Mammary epithelial cell (primary cell): ENCODE data around the gene MATN1.

Experiments
- EZH2 ChIP-seq: IDR thresholded peaks from 2 replicates; pipeline ENCODE4 v1.6.1; 2012; ENCODE audit warnings: low read length, inconsistent platforms, borderline replicate concordance
- TF ChIP-seq, protein P1 (sequence below), 2 donors: IDR thresholded peaks in 1 of 2; conservative IDR thresholded peaks in 1 of 2; 2 replicates each; pipeline ENCODE4 v1.5.1; 2011 to 2012; ENCODE audit warnings: inconsistent platforms in 2 of 2, low read length in 2 of 2, mild to moderate bottlenecking in 2 of 2, control low read depth in 1 of 2, low read depth in 1 of 2; ENCODE audit not compliant: insufficient read depth in 1 of 2; ENCODE audit errors: extremely low read depth in 1 of 2

DNA sequence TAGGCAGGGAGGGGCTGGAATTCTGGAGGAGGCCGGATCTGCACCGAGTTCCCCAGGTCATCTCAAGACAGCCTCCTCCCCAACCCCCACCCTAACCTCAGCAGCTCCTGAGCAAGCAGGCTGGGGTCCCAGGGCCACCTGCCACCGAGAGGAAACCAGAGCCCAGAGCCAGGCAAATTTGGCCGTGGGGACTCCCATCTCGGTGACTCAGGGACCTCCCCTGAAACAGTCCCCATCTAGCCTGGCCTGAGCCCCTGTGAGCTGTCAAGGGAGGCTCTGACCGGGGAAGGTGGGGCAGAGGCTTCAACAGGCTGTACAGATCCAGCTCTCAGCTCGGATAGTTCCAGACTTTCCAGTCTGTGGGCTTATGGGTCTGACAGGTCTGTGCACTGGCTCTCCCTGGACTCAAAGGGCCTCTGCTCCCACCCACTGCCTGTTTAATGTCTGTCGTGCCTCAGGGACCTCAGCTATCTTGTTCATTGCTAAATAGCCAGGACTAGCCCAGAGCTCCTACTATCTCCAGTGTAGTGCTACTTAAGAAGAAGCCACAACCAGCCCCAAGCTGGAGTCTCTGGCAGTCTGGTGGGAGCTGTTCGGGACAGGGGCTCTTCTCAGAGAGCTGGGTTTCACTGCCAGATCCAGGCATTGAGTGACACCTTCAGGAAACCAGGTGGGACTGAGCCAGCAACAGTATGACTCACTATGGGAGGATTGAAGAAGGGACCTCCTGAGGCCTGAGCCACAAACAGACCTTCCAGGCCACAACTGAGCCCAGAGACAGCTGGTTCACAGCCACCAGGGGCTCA is 25.6 kb downstream of the MATN1 start:
- TF ChIP-seq, protein P1, sequence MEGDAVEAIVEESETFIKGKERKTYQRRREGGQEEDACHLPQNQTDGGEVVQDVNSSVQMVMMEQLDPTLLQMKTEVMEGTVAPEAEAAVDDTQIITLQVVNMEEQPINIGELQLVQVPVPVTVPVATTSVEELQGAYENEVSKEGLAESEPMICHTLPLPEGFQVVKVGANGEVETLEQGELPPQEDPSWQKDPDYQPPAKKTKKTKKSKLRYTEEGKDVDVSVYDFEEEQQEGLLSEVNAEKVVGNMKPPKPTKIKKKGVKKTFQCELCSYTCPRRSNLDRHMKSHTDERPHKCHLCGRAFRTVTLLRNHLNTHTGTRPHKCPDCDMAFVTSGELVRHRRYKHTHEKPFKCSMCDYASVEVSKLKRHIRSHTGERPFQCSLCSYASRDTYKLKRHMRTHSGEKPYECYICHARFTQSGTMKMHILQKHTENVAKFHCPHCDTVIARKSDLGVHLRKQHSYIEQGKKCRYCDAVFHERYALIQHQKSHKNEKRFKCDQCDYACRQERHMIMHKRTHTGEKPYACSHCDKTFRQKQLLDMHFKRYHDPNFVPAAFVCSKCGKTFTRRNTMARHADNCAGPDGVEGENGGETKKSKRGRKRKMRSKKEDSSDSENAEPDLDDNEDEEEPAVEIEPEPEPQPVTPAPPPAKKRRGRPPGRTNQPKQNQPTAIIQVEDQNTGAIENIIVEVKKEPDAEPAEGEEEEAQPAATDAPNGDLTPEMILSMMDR (conservative IDR thresholded peaks at IDR 0.05 in 1 of 2, IDR thresholded peaks at IDR 0.05 in 1 of 2; ENCODE audit: extremely low read depth in 1 of 2, insufficient read depth in 1 of 2, low read depth in 1 of 2, low read length in 2 of 2), result peak; percentile 41 to 42
- no peak for TF ChIP-seq EZH2
